Heart left ventricle (tissue), 16 donors: Measurements from ENCODE around the gene BNC2. TPM values are rescaled to one million over a fixed set of nuclear protein-coding genes. Genes with fewer than 3 reads are reported as not detected.

Experiments
- ATAC-seq, 4 donors: fragments of 200-7000 bp; cut with Tn5 transposase; one replicate each; pipeline ENCODE4 v1.9.1; 2020 to 2022; ENCODE audit warnings: moderate library complexity in 4 of 4, mild to moderate bottlenecking in 3 of 4, moderate number of reproducible peaks in 1 of 4
- DNase-seq, 5 donors: peaks; one replicate each; pipeline ENCODE4 v3.0.0-alpha.2; 2020
- H3K27ac ChIP-seq, 12 donors: fragments of 200-600 bp; sonication (generic) in 4 of 12; one replicate each; pipeline versions ENCODE4 v1.5.0 to v1.8.0; 2016 to 2022; ENCODE audit warnings: mild to moderate bottlenecking in 2 of 12
- H3K27me3 ChIP-seq, 9 donors: fragments of 200-600 bp; sonication (generic) in 2 of 9; one replicate each; pipeline versions ENCODE4 v1.5.1 to v1.8.0; 2016 to 2022; ENCODE audit warnings: mild to moderate bottlenecking in 3 of 9
- H3K36me3 ChIP-seq, 9 donors: fragments of 200-600 bp; sonication (generic) in 2 of 9; one replicate each; pipeline versions ENCODE4 v1.5.0 to v1.8.0; 2018 to 2022; ENCODE audit warnings: mild to moderate bottlenecking in 2 of 9
- H3K4me1 ChIP-seq, 12 donors: fragments of 200-600 bp; sonication (generic) in 4 of 12; one replicate each; pipeline versions ENCODE4 v1.5.0 to v1.8.0; 2016 to 2022; ENCODE audit warnings: mild to moderate bottlenecking in 3 of 12
- H3K4me3 ChIP-seq, 12 donors: fragments of 200-600 bp; sonication (generic) in 4 of 12; one replicate each; pipeline versions ENCODE4 v1.5.0 to v1.8.0; 2017 to 2022; ENCODE audit warnings: mild to moderate bottlenecking in 9 of 12, moderate library complexity in 4 of 12
- H3K9me3 ChIP-seq, 12 donors: fragments of 200-600 bp; sonication (generic) in 4 of 12; one replicate each; pipeline versions ENCODE4 v1.5.0 to v1.8.0; 2016 to 2022; ENCODE audit warnings: mild to moderate bottlenecking in 1 of 12
- POLR2A ChIP-seq, 2 donors: fragments of 450-650 bp; IDR thresholded peaks; one replicate each; pipeline ENCODE4 v1.6.1; 2017; ENCODE audit warnings: antibody characterized with exemption in 2 of 2, mild to moderate bottlenecking in 2 of 2, moderate library complexity in 2 of 2
- WGBS, 4 donors: extraction: QIAGEN DNeasy Blood & Tissue Kit in 2 of 4; methylation state at CpG; one replicate each; pipeline versions ENCODE4 v1.1.5 to v1.1.7; 2013 to 2018; 5-methylcytosine and 5-hydroxymethylcytosine counted together
- intact Hi-C, 10 donors: fragments of 100-400 bp; cut with DNase I; formaldehyde crosslinking; loops; one replicate each; pipeline versions ENCODE4 v1.11.1 to v1.14.2; 2022
- polyA plus RNA-seq, 2 donors: library from polyadenylated mRNA; stranded (reverse); fragments of 200-250 nt; gene quantifications; one replicate each; pipeline ENCODE4 v1.2.3, GENCODE V29; 2013
- total RNA-seq, 9 donors: library from RNA; depleted of rRNA in 2 of 9; stranded (reverse); fragments of >200 nt in 2 of 9; fragmentation: NEBNext Ultra II Directional in 3 of 9; extraction: Animal tissue kit (Norgen Biotek cat#: 25700) in 3 of 9; gene quantifications; one replicate each; pipeline versions ENCODE4 v1.1.0 to v1.2.4, GENCODE V29; 2016 to 2023
- TF ChIP-seq, protein P1 (sequence below), 12 donors: fragments of 200-600 bp; sonication (generic) in 4 of 12; IDR thresholded peaks; one replicate each; pipeline versions ENCODE4 v1.5.0 to v1.8.0; 2018 to 2022; ENCODE audit warnings: antibody characterized with exemption in 12 of 12, mild to moderate bottlenecking in 5 of 12
- donor health status: ischemic (EF 13 %, LVEDD 7.1; RV severe dilation, severe dysfunction).
- donor health status: healthy with polysubstance abuse.
- donor health status: DM: no; HTN: yes; CAD: no.
- donor health status: DM: no; HTN: no; CAD: no.
- donor health status: ischemic (EF 25% LVEDD 6.9; RV normal size, moderate dysfunction).
- donor health status: ischemic (EF 25% LVEDD 5.7; RV mildly dilated, moderate dysfunction).
- donor health status: healthy.
- donor health status: DM: yes; HTN: yes; CAD: no.
- donor health status: ischemic (EF 35%, LVEDD 5.7; RV mildly dilated, moderate dysfunction).
- donor health status: nonischemic (EF 11% LVEDD 7.7; RV severe dilation, severe dysfunction).
- donor health status: DM: yes; HTN: yes; CAD: no.
- donor health status: PGD.
- donor health status: ischemic (EF 29% LVEDD 5.4; RV normal size, mild dysfunction).
- donor health status: nonischemic (EF 23%, LVEDD 6.1; RV moderate dilation, normal function).

The BNC2 gene
- total and polyA plus RNA-seq, 11 donors, result 0.38 to 27.1 (median 3.8) TPM

GRCh38 chr9:16715404-16715803, 155.1 kb downstream of the BNC2 start:
- Histone ChIP-seq H3K9me3 (no peaks in the 10 kb centered on the region), H3K27me3 (peaks cover 0 to 3% (median 0%) of the 10 kb centered on the region in 9 donors), H3K4me3 (no peak overlapping the region), H3K27ac (no peak overlapping the region), H3K36me3 (no peaks in the 10 kb centered on the region), H3K4me1 (peaks cover 0 to 8% (median 0%) of the 10 kb centered on the region in 12 donors)
- TF ChIP-seq, protein P1, sequence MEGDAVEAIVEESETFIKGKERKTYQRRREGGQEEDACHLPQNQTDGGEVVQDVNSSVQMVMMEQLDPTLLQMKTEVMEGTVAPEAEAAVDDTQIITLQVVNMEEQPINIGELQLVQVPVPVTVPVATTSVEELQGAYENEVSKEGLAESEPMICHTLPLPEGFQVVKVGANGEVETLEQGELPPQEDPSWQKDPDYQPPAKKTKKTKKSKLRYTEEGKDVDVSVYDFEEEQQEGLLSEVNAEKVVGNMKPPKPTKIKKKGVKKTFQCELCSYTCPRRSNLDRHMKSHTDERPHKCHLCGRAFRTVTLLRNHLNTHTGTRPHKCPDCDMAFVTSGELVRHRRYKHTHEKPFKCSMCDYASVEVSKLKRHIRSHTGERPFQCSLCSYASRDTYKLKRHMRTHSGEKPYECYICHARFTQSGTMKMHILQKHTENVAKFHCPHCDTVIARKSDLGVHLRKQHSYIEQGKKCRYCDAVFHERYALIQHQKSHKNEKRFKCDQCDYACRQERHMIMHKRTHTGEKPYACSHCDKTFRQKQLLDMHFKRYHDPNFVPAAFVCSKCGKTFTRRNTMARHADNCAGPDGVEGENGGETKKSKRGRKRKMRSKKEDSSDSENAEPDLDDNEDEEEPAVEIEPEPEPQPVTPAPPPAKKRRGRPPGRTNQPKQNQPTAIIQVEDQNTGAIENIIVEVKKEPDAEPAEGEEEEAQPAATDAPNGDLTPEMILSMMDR (IDR thresholded peaks at IDR 0.05), result no peak
- TF ChIP-seq POLR2A (IDR thresholded peaks at IDR 0.05), result no peak
- WGBS, 4 donors, result 38 to 87% (median 58%) methylated on average over 2 of the region's 2 CpGs
- ATAC-seq (peak in 1 of 4 donors; percentile 63), DNase-seq (no peak)
- intact Hi-C loops, result no loop called here

DNA sequence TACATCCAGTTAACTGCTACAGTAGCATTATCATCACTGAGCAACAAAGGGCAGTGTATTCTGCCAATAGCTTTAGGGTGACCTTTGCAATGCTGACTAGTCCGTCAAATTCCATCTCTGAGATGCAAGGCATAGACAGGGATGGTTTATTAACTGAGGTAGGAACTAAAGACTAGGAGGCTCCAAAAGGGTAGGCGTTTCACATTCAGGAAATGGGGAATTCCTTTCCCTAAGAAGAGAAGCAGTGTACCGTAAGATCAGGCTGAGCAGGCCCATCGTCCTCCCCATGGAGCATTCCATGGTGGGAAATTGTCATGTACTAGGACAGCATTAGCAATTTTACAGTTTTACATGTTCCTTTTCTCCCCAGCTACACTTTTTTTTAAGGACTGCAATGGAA, 157.7 kb downstream of the BNC2 start:
- Histone ChIP-seq H3K9me3 (no peaks in the 10 kb centered on the region), H3K27ac (no peak overlapping the region), H3K36me3 (no peaks in the 10 kb centered on the region), H3K27me3 (peaks cover 0 to 10% (median 0%) of the 10 kb centered on the region in 9 donors), H3K4me1 (peaks cover 0 to 10% (median 0%) of the 10 kb centered on the region in 12 donors), H3K4me3 (no peak overlapping the region)
- no peak for DNase-seq
- intact Hi-C loops, result no loop called here
- 73 to 82% (median 79%) methylated on average over 4 of the region's 4 CpGs for WGBS, 4 donors
- no peak for TF ChIP-seq POLR2A (IDR thresholded peaks at IDR 0.05)
- TF ChIP-seq, protein P1 (IDR thresholded peaks at IDR 0.05), result no peak
- no peak for ATAC-seq

GRCh38 chr9:16710888-16711287, 159.6 kb downstream of the BNC2 start:
- Histone ChIP-seq H3K4me3 (no peak overlapping the region), H3K4me1 (peaks cover 0 to 17% (median 1%) of the 10 kb centered on the region in 12 donors), H3K27me3 (peaks cover 0 to 10% (median 0%) of the 10 kb centered on the region in 9 donors), H3K36me3 (no peaks in the 10 kb centered on the region), H3K9me3 (no peaks in the 10 kb centered on the region), H3K27ac (no peak overlapping the region)
- no peak for DNase-seq
- 38 to 52% (median 42%) methylated on average over 8 of the region's 8 CpGs for WGBS, 4 donors
- TF ChIP-seq, protein P1 (IDR thresholded peaks at IDR 0.05), result no peak
- no peak for TF ChIP-seq POLR2A (IDR thresholded peaks at IDR 0.05)
- no peak for ATAC-seq
- intact Hi-C loops, result no loop called here

- TF ChIP-seq, protein P1 (IDR thresholded peaks at IDR 0.05), result no peak
- TF ChIP-seq POLR2A (IDR thresholded peaks at IDR 0.05), result no peak
- WGBS, 4 donors, result 67 to 73% (median 73%) methylated on average over 2 of the region's 2 CpGs
Measured at GRCh38 chr9:16709924-16710323, 160.5 kb downstream of the BNC2 start.

More at GRCh38 chr9:16709924-16710323, 160.5 kb downstream of the BNC2 start:
- DNase-seq (no peak), ATAC-seq (no peak)
- Histone ChIP-seq H3K27ac (no peak overlapping the region), H3K4me1 (peaks cover 0 to 23% (median 5%) of the 10 kb centered on the region in 12 donors), H3K27me3 (peaks cover 0 to 10% (median 0%) of the 10 kb centered on the region in 9 donors), H3K9me3 (no peaks in the 10 kb centered on the region), H3K4me3 (no peak overlapping the region), H3K36me3 (no peaks in the 10 kb centered on the region)
- intact Hi-C loops, result loop anchor here in 1 of 10 donors (10.0 kb wide), 1 partner anchor 345 kb away; no protein-coding TSS in a partner anchor
